Endothelial cell of umbilical vein (primary cell): ENCODE data around the gene ZBTB21. TPM values are rescaled to one million over a fixed set of nuclear protein-coding genes. Genes with fewer than 3 reads are reported as not detected.

Experiments
- BruUV-seq: library from RNA; stranded (reverse); fragments of 400-500 nt; replicated peaks from 2 replicates; lab custom pipeline; 2021; lab: Mats Ljungman, UMichigan
- CTCF ChIA-PET: fragments of 300-600, 350-600 bp; sonication (Branson Sonifier 250); formaldehyde crosslinking; loops from one replicate; lab custom pipeline; 2021; ENCODE audit warnings: antibody characterized with exemption, inconsistent platforms; lab: Charles Lee
- POLR2A ChIA-PET: fragments of 300-600, 350-600 bp; sonication (Branson Sonifier 250); formaldehyde crosslinking; loops from one replicate; lab custom pipeline; 2021; ENCODE audit warnings: antibody characterized with exemption, inconsistent platforms; lab: Charles Lee
- DNase-seq: peaks from one replicate; pipeline ENCODE4 v3.0.0-alpha.2; 2011; ENCODE audit warnings: low read depth, low spot score
- FAIRE-seq: peaks from 2 replicates; lab custom pipeline; 2011; peaks lifted over from hg19 to GRCh38; lab: Jason Lieb, UNC
- H2AFZ ChIP-seq: 2 replicates; pipeline ENCODE4 v1.6.0; 2012; ENCODE audit warnings: low read depth, low read length, control low read depth, inconsistent platforms
- H3K27ac ChIP-seq: 2 replicates; pipeline ENCODE4 v1.5.1; 2011; ENCODE audit warnings: low read depth, mild to moderate bottlenecking, control low read depth, low read length, moderate library complexity; ENCODE audit not compliant: insufficient read depth
- H3K27me3 ChIP-seq, 2 experiments: 2 replicates each; pipeline versions ENCODE4 v1.6.0 to v1.6.1; 2011; ENCODE audit warnings: low read length in 2 of 2, mixed read lengths in 1 of 2; ENCODE audit not compliant: control insufficient read depth in 2 of 2, insufficient read depth in 2 of 2
- H3K36me3 ChIP-seq, 2 experiments: 2 replicates in 1 of 2; 3 replicates in 1 of 2; pipeline ENCODE4 v1.5.1; 2011; ENCODE audit warnings: low read length in 2 of 2, mild to moderate bottlenecking in 1 of 2, moderate library complexity in 1 of 2; ENCODE audit not compliant: control insufficient read depth in 2 of 2, insufficient read depth in 2 of 2; ENCODE audit errors: extremely low read depth in 1 of 2
- H3K4me1 ChIP-seq: 3 replicates; pipeline ENCODE4 v1.5.1; 2011; ENCODE audit warnings: mild to moderate bottlenecking, low read length; ENCODE audit not compliant: control insufficient read depth, insufficient read depth; ENCODE audit errors: extremely low read depth
- H3K4me2 ChIP-seq: 2 replicates; pipeline ENCODE4 v1.6.1; 2011; ENCODE audit warnings: low read length, control low read depth, mixed read lengths; ENCODE audit not compliant: insufficient read depth
- H3K4me3 ChIP-seq, 3 experiments: fragments of 200-600 bp in 1 of 3; sonication (generic), shearing (Covaris generic) in 1 of 3; replicated peaks in 1 of 3; 2 replicates each; pipeline ENCODE4 v1.5.1; 2011 to 2016; ENCODE audit warnings: control low read depth in 3 of 3, low read length in 3 of 3, mild to moderate bottlenecking in 2 of 3, inconsistent platforms in 1 of 3, low read depth in 1 of 3, moderate library complexity in 1 of 3; ENCODE audit not compliant: insufficient read depth in 1 of 3
- H3K79me2 ChIP-seq: 2 replicates; pipeline ENCODE4 v1.6.0; 2012; ENCODE audit warnings: low read length, inconsistent platforms; ENCODE audit not compliant: control insufficient read depth, insufficient read depth
- H3K9ac ChIP-seq: replicated peaks from 2 replicates; pipeline ENCODE3; 2011; ENCODE audit warnings: low read length, control low read depth; ENCODE audit not compliant: insufficient read depth; ENCODE audit errors: extremely low read depth
- H3K9me1 ChIP-seq: replicated peaks from 3 replicates; pipeline ENCODE4 v1.6.0; 2011; ENCODE audit warnings: mild to moderate bottlenecking, low read length; ENCODE audit not compliant: control insufficient read depth, insufficient read depth; ENCODE audit errors: extremely low read depth
- H3K9me3 ChIP-seq: replicated peaks from 2 replicates; pipeline ENCODE4 v1.5.1; 2012; ENCODE audit warnings: low read length, inconsistent platforms; ENCODE audit not compliant: control insufficient read depth, insufficient read depth
- H4K20me1 ChIP-seq: replicated peaks from 2 replicates; pipeline ENCODE3; 2011; ENCODE audit warnings: mild to moderate bottlenecking, low read length; ENCODE audit not compliant: control insufficient read depth, insufficient read depth; ENCODE audit errors: extremely low read depth
- EZH2 ChIP-seq: IDR thresholded peaks from 2 replicates; pipeline ENCODE4 v1.6.1; 2012; ENCODE audit warnings: borderline replicate concordance, low read depth, mild to moderate bottlenecking, moderate library complexity, low read length, inconsistent platforms; ENCODE audit not compliant: severe bottlenecking
- FOS ChIP-seq: IDR thresholded peaks from 2 replicates; pipeline ENCODE4 v1.6.1; 2011; ENCODE audit warnings: mild to moderate bottlenecking, low read length, moderate library complexity, borderline replicate concordance; ENCODE audit not compliant: insufficient read depth
- GATA2 ChIP-seq: IDR thresholded peaks from 2 replicates; pipeline ENCODE4 v1.7.0; 2011; ENCODE audit warnings: low read depth, mild to moderate bottlenecking, moderate library complexity, mixed read lengths, low read length; ENCODE audit not compliant: insufficient read length, insufficient read depth
- JUN ChIP-seq: IDR thresholded peaks from 2 replicates; pipeline ENCODE4 v1.6.1; 2011; ENCODE audit warnings: borderline replicate concordance, low read depth; ENCODE audit not compliant: insufficient read length, insufficient read depth
- MYC ChIP-seq: IDR thresholded peaks from one replicate; pipeline ENCODE4 v1.6.1; 2011; ENCODE audit warnings: mild to moderate bottlenecking, low read depth, low read length
- POLR2A ChIP-seq: IDR thresholded peaks from 2 replicates; pipeline ENCODE4 v1.6.1; 2012; ENCODE audit warnings: low read depth, mild to moderate bottlenecking, control low read depth, low read length
- POLR2AphosphoS5 ChIP-seq: IDR thresholded peaks from 2 replicates; pipeline ENCODE4 v1.6.1; 2012; ENCODE audit warnings: low read depth, mild to moderate bottlenecking, control low read depth, low read length, moderate library complexity; ENCODE audit not compliant: insufficient read depth
- dilution Hi-C: fragments of 300-500 bp; cut with MboI; formaldehyde crosslinking; loops from one replicate; pipeline ENCODE4 v1.15.0; 2019; ENCODE audit warnings: low sequenced_read_pairs; ENCODE audit not compliant: extremely low pct_ligation_motif_present
- intact Hi-C: fragments of 100-400 bp; cut with micrococcal nuclease; formaldehyde crosslinking; loops from one replicate; pipeline ENCODE4 v1.10.0; 2022
- polyA plus RNA-seq, 4 experiments: library from polyadenylated mRNA; depleted of rRNA in 3 of 4; stranded (reverse) in 3 of 4; unstranded in 1 of 4; fragments of >200 nt; gene quantifications; 2 replicates each; pipeline versions ENCODE4 v1.2.1 to v1.2.3, GENCODE V29; 2011 to 2012; ENCODE audit warnings: missing spikeins in 1 of 4
- total RNA-seq: library from RNA; stranded (reverse); gene quantifications from 2 replicates; pipeline ENCODE4 v1.2.3, GENCODE V29; 2021
- TF ChIP-seq, protein P1 (sequence below): IDR thresholded peaks from 2 replicates; pipeline ENCODE4 v1.6.1; 2011; ENCODE audit not compliant: insufficient read depth, insufficient read length
- TF ChIP-seq, protein P2 (sequence below), 2 donors: IDR thresholded peaks; 1 replicate in 1 of 2; 2 replicates in 1 of 2; pipeline ENCODE4 v1.5.1; 2011; ENCODE audit warnings: low read length in 2 of 2, mild to moderate bottlenecking in 2 of 2, moderate library complexity in 2 of 2, control low read depth in 1 of 2, inconsistent platforms in 1 of 2, low read depth in 1 of 2; ENCODE audit not compliant: insufficient read depth in 1 of 2; ENCODE audit errors: extremely low read depth in 1 of 2

ZBTB21 gene
- total and polyA plus RNA-seq, 2 donors (not counting 3 experiments of a cell fraction or from before 2014, with no cell fraction given): 2.8 to 12.4 TPM

DNA sequence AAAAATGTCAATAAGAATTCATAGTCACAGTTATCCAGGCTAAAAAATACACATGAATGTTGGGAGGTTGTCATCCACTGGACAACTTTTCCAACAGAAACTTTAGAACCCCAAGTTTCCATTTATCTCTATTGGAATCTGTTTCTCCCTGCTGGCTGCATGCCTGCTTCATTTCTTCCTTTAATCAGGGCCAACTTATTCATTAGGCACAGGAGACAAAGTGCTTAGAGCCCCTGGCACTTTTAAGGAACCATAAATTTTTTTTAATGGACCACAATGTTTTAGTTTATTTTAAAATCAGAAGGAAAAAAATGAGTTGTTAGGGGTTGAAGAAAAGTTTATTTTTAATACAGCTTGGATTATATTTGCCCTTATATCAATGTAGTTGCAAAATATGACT lies 29.6 kb downstream of the ZBTB21 start:
- Histone ChIP-seq H3K4me2 (no peak overlapping the region), H3K9me3 (no peaks in the 10 kb centered on the region), H3K9ac (no peak overlapping the region), H4K20me1 (no peaks in the 10 kb centered on the region), H3K36me3 (no peaks in the 10 kb centered on the region), H2AFZ (no peak overlapping the region), H3K9me1 (no peaks in the 10 kb centered on the region), H3K27ac (no peak overlapping the region), H3K79me2 (no peaks in the 10 kb centered on the region), H3K27me3 (peaks cover 0 to 2% of the 10 kb centered on the region in 2 experiments), H3K4me3 (no peak overlapping the region), H3K4me1 (no peaks in the 10 kb centered on the region)
- POLR2A ChIA-PET: no interaction called here
- TF ChIP-seq JUN (no peak), FOS (no peak), MYC (no peak), POLR2A (no peak), GATA2 (no peak), POLR2AphosphoS5 (no peak), EZH2 (no peak)
- TF ChIP-seq, protein P1, sequence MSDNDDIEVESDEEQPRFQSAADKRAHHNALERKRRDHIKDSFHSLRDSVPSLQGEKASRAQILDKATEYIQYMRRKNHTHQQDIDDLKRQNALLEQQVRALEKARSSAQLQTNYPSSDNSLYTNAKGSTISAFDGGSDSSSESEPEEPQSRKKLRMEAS: no peak
- TF ChIP-seq, protein P2, sequence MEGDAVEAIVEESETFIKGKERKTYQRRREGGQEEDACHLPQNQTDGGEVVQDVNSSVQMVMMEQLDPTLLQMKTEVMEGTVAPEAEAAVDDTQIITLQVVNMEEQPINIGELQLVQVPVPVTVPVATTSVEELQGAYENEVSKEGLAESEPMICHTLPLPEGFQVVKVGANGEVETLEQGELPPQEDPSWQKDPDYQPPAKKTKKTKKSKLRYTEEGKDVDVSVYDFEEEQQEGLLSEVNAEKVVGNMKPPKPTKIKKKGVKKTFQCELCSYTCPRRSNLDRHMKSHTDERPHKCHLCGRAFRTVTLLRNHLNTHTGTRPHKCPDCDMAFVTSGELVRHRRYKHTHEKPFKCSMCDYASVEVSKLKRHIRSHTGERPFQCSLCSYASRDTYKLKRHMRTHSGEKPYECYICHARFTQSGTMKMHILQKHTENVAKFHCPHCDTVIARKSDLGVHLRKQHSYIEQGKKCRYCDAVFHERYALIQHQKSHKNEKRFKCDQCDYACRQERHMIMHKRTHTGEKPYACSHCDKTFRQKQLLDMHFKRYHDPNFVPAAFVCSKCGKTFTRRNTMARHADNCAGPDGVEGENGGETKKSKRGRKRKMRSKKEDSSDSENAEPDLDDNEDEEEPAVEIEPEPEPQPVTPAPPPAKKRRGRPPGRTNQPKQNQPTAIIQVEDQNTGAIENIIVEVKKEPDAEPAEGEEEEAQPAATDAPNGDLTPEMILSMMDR (IDR thresholded peaks at IDR 0.05; ENCODE audit: extremely low read depth in 1 of 2, insufficient read depth in 1 of 2, low read depth in 1 of 2, low read length in 2 of 2): no peak
- no peak for FAIRE-seq
- BruUV-seq: no TSS peak
- CTCF ChIA-PET: interaction anchor here (0.9 to 1.5 kb wide), 4 partner anchors 9 to 26 kb away, joined by 3 read pairs; no protein-coding TSS in a partner anchor
- no peak for DNase-seq
- dilution Hi-C loops: no loop called here
- intact Hi-C loops: no loop called here
